PFSK-1 (cell line): ENCODE measurements around the gene ACP6.

ENCODE experiments used
- FOXP2 ChIP-seq: optimal IDR thresholded peaks from 2 replicates; pipeline ENCODE3; 2011; ENCODE audit warnings: borderline replicate concordance, control low read depth, inconsistent platforms; ENCODE audit not compliant: insufficient read depth; ENCODE audit errors: extremely low read length, extremely low read depth
- POLR2AphosphoS5 ChIP-seq: IDR thresholded peaks from 2 replicates; pipeline ENCODE4 v1.6.1; 2012; ENCODE audit warnings: low read depth, mild to moderate bottlenecking, control low read depth, low read length, moderate library complexity
- REST ChIP-seq, 2 experiments: IDR thresholded peaks; 2 replicates each; pipeline versions ENCODE4 v1.6.1 to v1.8.0; 2011 to 2012; ENCODE audit warnings: low read depth in 2 of 2, low read length in 2 of 2, control low read depth in 1 of 2, inconsistent platforms in 1 of 2, mild to moderate bottlenecking in 1 of 2, moderate library complexity in 1 of 2; ENCODE audit not compliant: insufficient read depth in 1 of 2
- SIN3A ChIP-seq: IDR thresholded peaks from 2 replicates; pipeline ENCODE4 v1.6.1; 2012; ENCODE audit warnings: mild to moderate bottlenecking, low read length, moderate library complexity, borderline replicate concordance; ENCODE audit not compliant: insufficient read depth
- TAF1 ChIP-seq: IDR thresholded peaks from 2 replicates; pipeline ENCODE4 v1.6.1; 2012; ENCODE audit warnings: low read length, control low read depth, borderline replicate concordance; ENCODE audit not compliant: insufficient read depth

ACP6 gene

GRCh38 chr1:147717051-147717705 is 46.9 kb upstream of the ACP6 start:
- TF ChIP-seq POLR2AphosphoS5 = no peak
- no peak for TF ChIP-seq FOXP2
- TF ChIP-seq SIN3A = no peak
- no peak for TF ChIP-seq REST (IDR thresholded peaks at IDR 0.05; ENCODE audit: insufficient read depth in 1 of 2, low read depth in 2 of 2, low read length in 2 of 2)
- TF ChIP-seq TAF1 = no peak

GRCh38 chr1:147712605-147713004 is 42.3 kb upstream of the ACP6 start:
- no peak for TF ChIP-seq TAF1
- TF ChIP-seq REST (IDR thresholded peaks at IDR 0.05; ENCODE audit: insufficient read depth in 1 of 2, low read depth in 2 of 2, low read length in 2 of 2) = no peak
- no peak for TF ChIP-seq FOXP2
- TF ChIP-seq SIN3A = no peak
- no peak for TF ChIP-seq POLR2AphosphoS5

GRCh38 chr1:147700042-147701006 is 30.0 kb upstream of the ACP6 start:
- TF ChIP-seq FOXP2 (no peak), POLR2AphosphoS5 (no peak), TAF1 (no peak), SIN3A (no peak), REST (IDR thresholded peaks at IDR 0.05; ENCODE audit: insufficient read depth in 1 of 2, low read depth in 2 of 2, low read length in 2 of 2) (no peak)

GRCh38 chr1:147699686-147700041 is 29.3 kb upstream of the ACP6 start:
- TF ChIP-seq SIN3A (no peak), POLR2AphosphoS5 (no peak), FOXP2 (no peak), REST (IDR thresholded peaks at IDR 0.05; ENCODE audit: insufficient read depth in 1 of 2, low read depth in 2 of 2, low read length in 2 of 2) (no peak), TAF1 (no peak)
